ENCODE measurements around the gene KPNB1.

GRCh38 chr17:47634870-47635269 lies 14.8 kb upstream of the KPNB1 start:
- TF ChIP-seq, protein P1, sequence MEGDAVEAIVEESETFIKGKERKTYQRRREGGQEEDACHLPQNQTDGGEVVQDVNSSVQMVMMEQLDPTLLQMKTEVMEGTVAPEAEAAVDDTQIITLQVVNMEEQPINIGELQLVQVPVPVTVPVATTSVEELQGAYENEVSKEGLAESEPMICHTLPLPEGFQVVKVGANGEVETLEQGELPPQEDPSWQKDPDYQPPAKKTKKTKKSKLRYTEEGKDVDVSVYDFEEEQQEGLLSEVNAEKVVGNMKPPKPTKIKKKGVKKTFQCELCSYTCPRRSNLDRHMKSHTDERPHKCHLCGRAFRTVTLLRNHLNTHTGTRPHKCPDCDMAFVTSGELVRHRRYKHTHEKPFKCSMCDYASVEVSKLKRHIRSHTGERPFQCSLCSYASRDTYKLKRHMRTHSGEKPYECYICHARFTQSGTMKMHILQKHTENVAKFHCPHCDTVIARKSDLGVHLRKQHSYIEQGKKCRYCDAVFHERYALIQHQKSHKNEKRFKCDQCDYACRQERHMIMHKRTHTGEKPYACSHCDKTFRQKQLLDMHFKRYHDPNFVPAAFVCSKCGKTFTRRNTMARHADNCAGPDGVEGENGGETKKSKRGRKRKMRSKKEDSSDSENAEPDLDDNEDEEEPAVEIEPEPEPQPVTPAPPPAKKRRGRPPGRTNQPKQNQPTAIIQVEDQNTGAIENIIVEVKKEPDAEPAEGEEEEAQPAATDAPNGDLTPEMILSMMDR (IDR thresholded peaks at IDR 0.05): no peak
- no peak for TF ChIP-seq POLR2A (IDR thresholded peaks at IDR 0.05)

Data from uterus (tissue), 2 donors.